WTC11 (cell line): ENCODE measurements around the gene LOX.

Source experiments
- ATF3 ChIP-seq: sonication (generic); formaldehyde crosslinking; conservative IDR thresholded peaks from 2 replicates; pipeline ENCODE4 v1.8.1; 2022; ENCODE audit warnings: mild to moderate bottlenecking, missing genetic modification reagents
- CREB1 ChIP-seq: sonication (generic); formaldehyde crosslinking; IDR thresholded peaks from 2 replicates; pipeline ENCODE4 v1.8.0; 2023; ENCODE audit warnings: mild to moderate bottlenecking, missing genetic modification reagents
- CTCF ChIP-seq: fragments of 200-600 bp; IDR thresholded peaks from 2 replicates; pipeline ENCODE4 v1.8.0; 2022; ENCODE audit warnings: antibody characterized with exemption
- E2F1 ChIP-seq: sonication (generic); formaldehyde crosslinking; IDR thresholded peaks from 2 replicates; pipeline ENCODE4 v1.8.0; 2022; ENCODE audit warnings: mild to moderate bottlenecking, missing genetic modification reagents
- GABPB1 ChIP-seq: sonication (generic); formaldehyde crosslinking; IDR thresholded peaks from 2 replicates; pipeline ENCODE4 v1.8.1; 2023; ENCODE audit warnings: mild to moderate bottlenecking, missing genetic modification reagents
- HMGXB4 ChIP-seq: sonication (generic); formaldehyde crosslinking; IDR thresholded peaks from 2 replicates; pipeline ENCODE4 v1.8.1; 2023; ENCODE audit warnings: mild to moderate bottlenecking, moderate library complexity, missing genetic modification reagents
- IRF2 ChIP-seq: sonication (generic); formaldehyde crosslinking; IDR thresholded peaks from 2 replicates; pipeline ENCODE4 v1.8.0; 2022; ENCODE audit warnings: low read depth, missing genetic modification reagents, borderline replicate concordance
- PREB ChIP-seq: sonication (generic); formaldehyde crosslinking; IDR thresholded peaks from 2 replicates; pipeline ENCODE4 v1.8.1; 2022; ENCODE audit warnings: mild to moderate bottlenecking, missing genetic modification reagents, moderate library complexity, borderline replicate concordance
- SP1 ChIP-seq: sonication (generic); formaldehyde crosslinking; conservative IDR thresholded peaks from 2 replicates; pipeline ENCODE4 v1.8.1; 2022; ENCODE audit warnings: missing genetic modification reagents
- ZBTB43 ChIP-seq: sonication (generic); formaldehyde crosslinking; IDR thresholded peaks from 2 replicates; pipeline ENCODE4 v1.8.1; 2023; ENCODE audit warnings: mild to moderate bottlenecking, missing genetic modification reagents

- no peak for TF ChIP-seq IRF2
- TF ChIP-seq GABPB1 (CRISPR knock-in tag): no peak
- TF ChIP-seq HMGXB4: no peak
- no peak for TF ChIP-seq CTCF
- TF ChIP-seq E2F1 (CRISPR knock-in tag): no peak
- no peak for TF ChIP-seq ZBTB43
- TF ChIP-seq CREB1: no peak
- TF ChIP-seq PREB: no peak
- no peak for TF ChIP-seq ATF3
- TF ChIP-seq SP1 (CRISPR knock-in tag): no peak
Measured at GRCh38 chr5:122120493-122120892, 42.4 kb upstream of the LOX start.
